HepG2 (cell line): ENCODE data around the gene KLF7. TPM values are rescaled to one million over a fixed set of nuclear protein-coding genes. Genes with fewer than 3 reads are reported as not detected.

Experiments used
- ATAC-seq: fragments of 200-7000 bp; cut with Tn5 transposase; 3 replicates; pipeline ENCODE4 v1.9.1; 2020; ENCODE audit warnings: mild to moderate bottlenecking, moderate library complexity
- BruUV-seq: library from RNA; stranded (reverse); fragments of 400-500 nt; replicated peaks from 2 replicates; lab custom pipeline; 2021; lab: Mats Ljungman, UMichigan
- CTCF ChIA-PET: fragments of 300-600 bp; formaldehyde crosslinking; extraction: SDS; loops from one replicate; lab custom pipeline; 2021; ENCODE audit warnings: low total read pairs, inconsistent platforms, low intra/inter-chr PET ratio; lab: Yijun Ruan, JAX
- POLR2A ChIA-PET: fragments of 350-600 bp; sonication (Branson Sonifier 250); formaldehyde crosslinking; loops from one replicate; lab custom pipeline; 2020; ENCODE audit warnings: antibody characterized with exemption, inconsistent platforms; lab: Yijun Ruan, JAX
- DNase-seq: peaks from one replicate; pipeline ENCODE4 v3.0.0-alpha.2; 2015; ENCODE audit warnings: low spot score
- FAIRE-seq: peaks from 3 replicates; lab custom pipeline; 2011; peaks lifted over from hg19 to GRCh38; lab: Jason Lieb, UNC
- H2AFZ ChIP-seq: one replicate; pipeline ENCODE4 v1.6.1; 2011; ENCODE audit warnings: low read length, inconsistent platforms
- H3K27ac ChIP-seq: fragments of 300-600 bp; 3 replicates; pipeline ENCODE4 v1.8.0; 2011; ENCODE audit warnings: mixed run types, mild to moderate bottlenecking, mixed read lengths, low read length, inconsistent platforms; ENCODE audit not compliant: insufficient read depth; ENCODE audit errors: extremely low read length
- H3K27me3 ChIP-seq, 2 experiments: fragments of 200-600 bp in 1 of 2; 2 replicates in 1 of 2; 3 replicates in 1 of 2; pipeline versions ENCODE4 v1.6.0 to v1.8.0; 2011; ENCODE audit warnings: low read length in 2 of 2, mild to moderate bottlenecking in 2 of 2, moderate library complexity in 2 of 2, inconsistent platforms in 1 of 2; ENCODE audit not compliant: insufficient read depth in 2 of 2, control insufficient read depth in 1 of 2
- H3K36me3 ChIP-seq, 2 experiments: fragments of 200-600 bp in 1 of 2; replicated peaks in 1 of 2; 2 replicates in 1 of 2; 3 replicates in 1 of 2; pipeline versions ENCODE4 v1.5.1 to v1.8.0; 2011; ENCODE audit warnings: low read length in 2 of 2, inconsistent platforms in 1 of 2; ENCODE audit not compliant: insufficient read depth in 2 of 2, control insufficient read depth in 1 of 2
- H3K4me1 ChIP-seq: 2 replicates; pipeline ENCODE4 v1.5.1; 2012; ENCODE audit warnings: low read length, inconsistent platforms; ENCODE audit not compliant: insufficient read depth
- H3K4me2 ChIP-seq: 2 replicates; pipeline ENCODE4 v1.6.0; 2011; ENCODE audit warnings: low read depth, low read length, inconsistent platforms
- H3K4me3 ChIP-seq, 3 experiments: fragments of 200-600 bp in 1 of 3; sonication (generic), shearing (Covaris generic) in 1 of 3; replicated peaks in 1 of 3; 2 replicates each; pipeline ENCODE4 v1.5.1; 2011 to 2016; ENCODE audit warnings: low read length in 3 of 3, inconsistent platforms in 2 of 3, low read depth in 2 of 3, mild to moderate bottlenecking in 2 of 3, control low read depth in 1 of 3, mixed read lengths in 1 of 3; ENCODE audit not compliant: insufficient read depth in 1 of 3
- H3K79me2 ChIP-seq: one replicate; pipeline ENCODE4 v1.6.1; 2011; ENCODE audit warnings: low read length, inconsistent platforms; ENCODE audit not compliant: insufficient read depth
- H3K9ac ChIP-seq: 2 replicates; pipeline ENCODE4 v1.6.0; 2011; ENCODE audit warnings: mild to moderate bottlenecking, low read depth, low read length, inconsistent platforms; ENCODE audit not compliant: insufficient read depth
- H3K9me3 ChIP-seq: 2 replicates; pipeline ENCODE4 v1.5.1; 2012; ENCODE audit warnings: mild to moderate bottlenecking, low read length
- H4K20me1 ChIP-seq: 2 replicates; pipeline ENCODE4 v1.6.0; 2011; ENCODE audit warnings: inconsistent platforms, mild to moderate bottlenecking, low read length, moderate library complexity; ENCODE audit not compliant: insufficient read depth
- AHDC1 ChIP-seq: sonication (generic); formaldehyde crosslinking; IDR thresholded peaks from 2 replicates; pipeline ENCODE4 v1.5.1; 2020; ENCODE audit warnings: mild to moderate bottlenecking, missing genetic modification reagents, borderline replicate concordance
- CHD2 ChIP-seq: IDR thresholded peaks from 2 replicates; pipeline ENCODE4 v1.6.1; 2011; ENCODE audit warnings: low read depth, low read length, improper control_type of control experiment
- ELF3 ChIP-seq: IDR thresholded peaks from 2 replicates; pipeline ENCODE4 v1.6.1; 2016; ENCODE audit warnings: missing genetic modification reagents, missing compliant biosample characterization
- HMG20A ChIP-seq: IDR thresholded peaks from 2 replicates; pipeline ENCODE4 v1.6.1; 2016; ENCODE audit warnings: borderline replicate concordance
- MIER3 ChIP-seq: IDR thresholded peaks from 2 replicates; pipeline ENCODE4 v1.6.1; 2016; ENCODE audit warnings: missing compliant biosample characterization, borderline replicate concordance
- NFE2L2 ChIP-seq: fragments of 150-350 bp; IDR thresholded peaks from 2 replicates; pipeline ENCODE4 v1.6.1; 2014; ENCODE audit warnings: low read length
- SOX5 ChIP-seq: IDR thresholded peaks from 2 replicates; pipeline ENCODE4 v1.6.1; 2016; ENCODE audit warnings: borderline replicate concordance
- THAP9 ChIP-seq: sonication (generic); formaldehyde crosslinking; IDR thresholded peaks from 2 replicates; pipeline ENCODE4; 2020; ENCODE audit warnings: missing genetic modification reagents, mild to moderate bottlenecking, borderline replicate concordance
- ZBTB20 ChIP-seq: sonication (generic); formaldehyde crosslinking; IDR thresholded peaks from 2 replicates; pipeline ENCODE4 v1.8.1; 2023; ENCODE audit warnings: missing genetic modification reagents, low read depth, mild to moderate bottlenecking, borderline replicate concordance
- ZMYM3 ChIP-seq: sonication (generic); formaldehyde crosslinking; IDR thresholded peaks from 2 replicates; pipeline ENCODE4 v1.5.1; 2020; ENCODE audit warnings: mild to moderate bottlenecking, missing genetic modification reagents
- ZNF556 ChIP-seq: sonication (generic); formaldehyde crosslinking; IDR thresholded peaks from 2 replicates; pipeline ENCODE4 v1.4.0; 2020; ENCODE audit warnings: mild to moderate bottlenecking, missing genetic modification reagents, borderline replicate concordance
- ZNF580 ChIP-seq: IDR thresholded peaks from 2 replicates; pipeline ENCODE4 v1.6.1; 2016; ENCODE audit warnings: low read depth, borderline replicate concordance
- ZNF704 ChIP-seq: sonication (generic); formaldehyde crosslinking; IDR thresholded peaks from 2 replicates; pipeline ENCODE4 v1.8.1; 2023; ENCODE audit warnings: mild to moderate bottlenecking, inconsistent platforms, moderate library complexity, missing genetic modification reagents, borderline replicate concordance
- WGBS: methylation state at CpG from one replicate; pipeline ENCODE4 v1.1.6; 2017; ENCODE audit warnings: low lambda C conversion rate; 5-methylcytosine and 5-hydroxymethylcytosine counted together
- in situ Hi-C: cut with HindIII; loops from 2 replicates; pipeline ENCODE4 v1.10.0; 2017; ENCODE audit warnings: low pct_unique_long_range_greater_than_20kb; ENCODE audit not compliant: extremely low pct_ligation_motif_present
- intact Hi-C: fragments of 100-400 bp; cut with micrococcal nuclease; formaldehyde crosslinking; loops from one replicate; pipeline ENCODE4 v1.10.0; 2022; ENCODE audit not compliant: unreplicated experiment
- polyA plus RNA-seq, 8 experiments: library from polyadenylated mRNA; depleted of rRNA in 3 of 8; stranded (reverse) in 7 of 8; unstranded in 1 of 8; fragments of >200 nt; fragmentation: Illumina TruSeq in 4 of 8; extraction: Trizol in 4 of 8; gene quantifications; 2 replicates each; pipeline versions ENCODE4 v1.2.1 to v1.2.3, GENCODE V29; 2011 to 2016; ENCODE audit warnings: low read depth in 4 of 8, missing spikeins in 1 of 8, mixed read lengths in 1 of 8; ENCODE audit not compliant: insufficient read depth in 1 of 8
- total RNA-seq, 5 experiments: library from RNA; depleted of rRNA; stranded (reverse); fragments of >200 nt; fragmentation: Illumina TruSeq; extraction: Trizol; gene quantifications; 2 replicates each; pipeline ENCODE4 v1.2.3, GENCODE V29; 2016; ENCODE audit warnings: low read depth in 1 of 5

Gene KLF7
- total and polyA plus RNA-seq, 2 of the 13 experiments (the other 11 are each of a cell fraction or from before 2014, with no cell fraction given), result 2.6 to 5.4 TPM

GRCh38 chr2:207126724-207127308 lies 38.9 kb downstream of the KLF7 start (continued):
- no peak for TF ChIP-seq AHDC1
- no peak for TF ChIP-seq CHD2
- TF ChIP-seq HMG20A (CRISPR knock-in tag), result no peak
- 0 out of 2 replicates have a peak, but pooled peaks have one; percentile 20 for TF ChIP-seq NFE2L2
- no peak for TF ChIP-seq SOX5
- TF ChIP-seq ZNF556 (CRISPR knock-in tag), result no peak

GRCh38 chr2:207123776-207124391 lies 41.9 kb downstream of the KLF7 start:
- BruUV-seq, result no TSS peak
- H3K9ac ChIP-seq, result no peak overlapping the region
- no peak overlapping the region for H3K4me2 ChIP-seq
- ChIA-PET CTCF (no interaction called here), POLR2A (no interaction called here)
- 96% methylated on average over 31 of the region's 31 CpGs for WGBS
- no peak overlapping the region for H3K27ac ChIP-seq
- ATAC-seq, result no peak
- DNase-seq, result no peak
- H3K79me2 ChIP-seq, result no peaks in the 10 kb centered on the region
- intact Hi-C loops (no loop called here), in situ Hi-C loops (no loop called here)
- no peaks in the 10 kb centered on the region for H4K20me1 ChIP-seq
- H3K36me3 ChIP-seq, result peaks cover 0 to 6% of the 10 kb centered on the region in 2 experiments; a peak in 1 of 5 replicates
- no peak for FAIRE-seq
- peaks cover 9% of the 10 kb centered on the region for H3K4me1 ChIP-seq
- H2AFZ ChIP-seq, result no peak overlapping the region
- H3K27me3 ChIP-seq, result no peaks in the 10 kb centered on the region
- no peaks in the 10 kb centered on the region for H3K9me3 ChIP-seq
- H3K4me3 ChIP-seq, result no peak overlapping the region
- TF ChIP-seq ZNF580 (no peak), THAP9 (CRISPR knock-in tag) (no peak), ZMYM3 (CRISPR knock-in tag) (no peak), ZBTB20 (CRISPR knock-in tag) (no peak), ELF3 (CRISPR knock-in tag) (no peak), ZNF704 (CRISPR knock-in tag) (no peak), MIER3 (CRISPR knock-in tag) (no peak)
